Thyroid gland (tissue), 4 donors: Measurements from ENCODE around the gene SPRN. TPM values are rescaled to one million over a fixed set of nuclear protein-coding genes. Genes with fewer than 3 reads are reported as not detected.
"Not testable (repeated sequence)": the region's sequence is repeated elsewhere in the genome, so short reads cannot be mapped to it uniquely, and the experiment has no call there.

Experiments used
- DNase-seq, 2 donors: peaks; one replicate each; pipeline ENCODE4 v3.0.0-alpha.2; 2019
- H3K27ac ChIP-seq, 3 donors: fragments of 200-600 bp; sonication (generic); 1 replicate in 2 of 3; 2 replicates in 1 of 3; pipeline ENCODE4 v1.5.1; 2016 to 2019; ENCODE audit warnings: mild to moderate bottlenecking in 1 of 3, moderate library complexity in 1 of 3
- H3K27me3 ChIP-seq: fragments of 200-600 bp; sonication (generic); one replicate; pipeline ENCODE4 v1.5.1; 2019
- H3K36me3 ChIP-seq, 2 donors: fragments of 200-600 bp; sonication (generic); one replicate each; pipeline ENCODE4 v1.5.1; 2016 to 2019
- H3K4me1 ChIP-seq, 2 donors: fragments of 200-600 bp; sonication (generic); one replicate each; pipeline ENCODE4 v1.5.1; 2017 to 2019
- H3K4me3 ChIP-seq, 3 donors: fragments of 200-600 bp; sonication (generic); replicated peaks in 1 of 3; 1 replicate in 2 of 3; 2 replicates in 1 of 3; pipeline ENCODE4 v1.5.1; 2016; ENCODE audit warnings: mild to moderate bottlenecking in 1 of 3
- H3K9me3 ChIP-seq: fragments of 200-600 bp; sonication (generic); one replicate; pipeline ENCODE4 v1.5.1; 2017
- POLR2A ChIP-seq, 2 donors: fragments of 450-650 bp; IDR thresholded peaks; one replicate each; pipeline ENCODE4 v1.6.1; 2017; ENCODE audit warnings: antibody characterized with exemption in 2 of 2, mild to moderate bottlenecking in 2 of 2, moderate library complexity in 1 of 2
- WGBS, 2 donors: methylation state at CpG; one replicate each; pipeline ENCODE4 v1.1.5; 2017; 5-methylcytosine and 5-hydroxymethylcytosine counted together
- intact Hi-C: fragments of 100-400 bp; cut with DNase I; formaldehyde crosslinking; loops from one replicate; pipeline ENCODE4 v1.15.1; 2023
- total RNA-seq, 4 donors: library from RNA; depleted of rRNA; stranded (reverse); fragments of >200 nt; gene quantifications; one replicate each; pipeline ENCODE4 v1.2.3, GENCODE V29; 2016
- TF ChIP-seq, protein P1 (sequence below), 6 experiments: fragments of 200-600 bp in 3 of 6; fragments of 450-650 bp in 3 of 6; sonication (generic) in 3 of 6; IDR thresholded peaks; one replicate each; pipeline ENCODE4 v1.5.1; 2016 to 2019; ENCODE audit warnings: antibody characterized with exemption in 6 of 6, mild to moderate bottlenecking in 2 of 6, inconsistent platforms in 1 of 6, moderate library complexity in 1 of 6

Gene SPRN
- total RNA-seq, 4 donors from 2014 or later, result 0.15 TPM; not detected in 3

DNA sequence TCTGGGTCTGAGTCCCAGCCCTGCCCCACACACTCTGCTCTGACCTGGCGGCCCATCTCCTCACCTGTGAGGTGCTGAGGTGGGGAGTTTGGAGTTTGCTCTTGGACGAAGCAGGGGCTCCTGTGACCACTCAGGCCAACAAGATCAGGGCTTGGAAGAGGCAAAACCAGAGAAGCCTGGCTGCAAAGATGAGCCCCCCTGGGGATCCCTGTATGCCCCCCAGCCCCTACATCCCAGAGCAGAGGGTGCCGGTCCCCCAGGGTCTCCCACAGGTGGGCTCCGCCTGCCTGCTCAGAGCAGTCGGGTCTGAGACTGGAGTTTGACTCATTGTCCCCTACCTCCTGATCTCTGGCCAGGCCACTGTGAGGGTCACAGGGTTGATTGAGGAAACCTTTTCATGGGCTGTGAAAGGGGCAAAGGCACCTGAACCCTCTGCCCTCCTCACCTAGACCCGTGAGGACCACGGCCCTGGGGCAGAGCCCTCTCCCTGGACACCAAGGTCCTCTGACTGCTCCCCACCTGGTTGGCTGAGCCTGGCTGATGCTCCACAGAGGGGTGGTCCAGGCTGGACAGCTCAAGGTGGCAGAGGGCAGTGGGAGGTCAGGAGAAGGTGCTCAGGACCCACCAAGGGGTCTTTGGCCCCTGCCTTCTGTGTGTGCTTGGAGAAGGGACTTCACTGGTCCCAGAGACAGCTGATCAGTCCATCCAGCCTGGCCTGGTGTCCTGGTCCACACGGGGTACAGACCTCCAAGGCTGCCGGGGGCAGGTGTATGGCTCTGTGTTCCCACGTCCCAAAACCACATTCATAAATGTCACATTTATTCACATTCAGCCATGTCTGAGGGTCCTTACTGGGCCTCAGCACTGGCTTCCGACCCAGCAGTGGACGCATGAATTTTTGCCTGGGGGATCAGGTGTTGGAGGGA lies 20.2 kb upstream of the SPRN start:
- DNase-seq, result no peak
- H3K27ac ChIP-seq, result no peak overlapping the region
- no peaks in the 10 kb centered on the region for H3K27me3 ChIP-seq
- TF ChIP-seq, protein P1, sequence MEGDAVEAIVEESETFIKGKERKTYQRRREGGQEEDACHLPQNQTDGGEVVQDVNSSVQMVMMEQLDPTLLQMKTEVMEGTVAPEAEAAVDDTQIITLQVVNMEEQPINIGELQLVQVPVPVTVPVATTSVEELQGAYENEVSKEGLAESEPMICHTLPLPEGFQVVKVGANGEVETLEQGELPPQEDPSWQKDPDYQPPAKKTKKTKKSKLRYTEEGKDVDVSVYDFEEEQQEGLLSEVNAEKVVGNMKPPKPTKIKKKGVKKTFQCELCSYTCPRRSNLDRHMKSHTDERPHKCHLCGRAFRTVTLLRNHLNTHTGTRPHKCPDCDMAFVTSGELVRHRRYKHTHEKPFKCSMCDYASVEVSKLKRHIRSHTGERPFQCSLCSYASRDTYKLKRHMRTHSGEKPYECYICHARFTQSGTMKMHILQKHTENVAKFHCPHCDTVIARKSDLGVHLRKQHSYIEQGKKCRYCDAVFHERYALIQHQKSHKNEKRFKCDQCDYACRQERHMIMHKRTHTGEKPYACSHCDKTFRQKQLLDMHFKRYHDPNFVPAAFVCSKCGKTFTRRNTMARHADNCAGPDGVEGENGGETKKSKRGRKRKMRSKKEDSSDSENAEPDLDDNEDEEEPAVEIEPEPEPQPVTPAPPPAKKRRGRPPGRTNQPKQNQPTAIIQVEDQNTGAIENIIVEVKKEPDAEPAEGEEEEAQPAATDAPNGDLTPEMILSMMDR (IDR thresholded peaks at IDR 0.05), result no peak
- no peak for TF ChIP-seq POLR2A (IDR thresholded peaks at IDR 0.05)
- H3K9me3 ChIP-seq, result no peaks in the 10 kb centered on the region
- intact Hi-C loops, result no loop called here
- no peaks in the 10 kb centered on the region for H3K4me1 ChIP-seq
- H3K4me3 ChIP-seq, result no peak overlapping the region
- H3K36me3 ChIP-seq, result no peaks in the 10 kb centered on the region
- 82 to 85% methylated on average over 10 to 11 of the region's 12 CpGs for WGBS, 2 donors

DNA sequence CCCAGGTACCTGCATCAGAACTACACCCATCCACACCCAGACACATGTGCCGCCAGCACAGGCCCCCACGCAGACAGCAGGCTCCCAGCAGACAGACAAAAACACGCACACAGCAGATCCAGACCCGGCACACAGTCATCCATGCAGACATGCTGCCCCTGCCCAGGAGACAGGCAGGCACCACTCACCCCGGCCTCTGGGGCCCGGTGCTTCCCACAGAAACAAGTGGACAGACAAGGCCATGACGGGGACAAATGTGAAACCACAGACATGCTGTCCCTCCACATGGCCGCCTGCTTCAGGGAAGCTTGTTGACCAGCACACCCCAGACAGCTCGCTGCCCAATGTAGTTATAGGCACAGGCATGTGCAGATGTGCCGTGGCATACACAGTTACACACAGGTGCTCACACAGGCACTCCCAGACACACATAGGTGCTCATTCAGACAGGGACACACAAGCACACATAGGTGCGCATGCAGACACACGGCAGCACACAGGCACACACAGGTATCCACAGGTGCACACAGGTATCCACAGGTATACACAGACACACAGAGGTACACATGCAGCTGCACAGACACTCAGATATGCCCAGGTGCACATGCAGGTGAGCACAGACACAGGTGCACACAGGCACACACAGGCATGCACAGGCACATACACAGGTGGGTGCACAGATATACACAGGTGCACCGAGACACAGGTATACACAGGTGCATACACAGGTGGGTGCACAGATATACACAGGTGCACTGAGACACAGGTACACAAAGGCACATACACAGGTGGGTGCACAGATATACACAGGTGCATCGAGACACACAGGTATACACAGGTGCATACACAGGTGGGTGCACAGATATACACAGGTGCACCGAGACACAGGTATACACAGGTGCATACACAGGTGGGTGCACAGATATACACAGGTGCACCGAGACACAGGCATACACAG lies 18.8 kb upstream of the SPRN start:
- 83 to 93% methylated on average over 9 of the region's 16 CpGs for WGBS, 2 donors
- no peaks in the 10 kb centered on the region for H3K36me3 ChIP-seq
- TF ChIP-seq, protein P1 (IDR thresholded peaks at IDR 0.05), result no peak
- no peak for TF ChIP-seq POLR2A (IDR thresholded peaks at IDR 0.05)
- intact Hi-C loops, result no loop called here
- H3K4me1 ChIP-seq, result no peaks in the 10 kb centered on the region
- DNase-seq, result no peak
- H3K27me3 ChIP-seq, result no peaks in the 10 kb centered on the region
- no peaks in the 10 kb centered on the region for H3K9me3 ChIP-seq
- H3K27ac ChIP-seq, result no peak overlapping the region
- H3K4me3 ChIP-seq, result no peak overlapping the region

DNA sequence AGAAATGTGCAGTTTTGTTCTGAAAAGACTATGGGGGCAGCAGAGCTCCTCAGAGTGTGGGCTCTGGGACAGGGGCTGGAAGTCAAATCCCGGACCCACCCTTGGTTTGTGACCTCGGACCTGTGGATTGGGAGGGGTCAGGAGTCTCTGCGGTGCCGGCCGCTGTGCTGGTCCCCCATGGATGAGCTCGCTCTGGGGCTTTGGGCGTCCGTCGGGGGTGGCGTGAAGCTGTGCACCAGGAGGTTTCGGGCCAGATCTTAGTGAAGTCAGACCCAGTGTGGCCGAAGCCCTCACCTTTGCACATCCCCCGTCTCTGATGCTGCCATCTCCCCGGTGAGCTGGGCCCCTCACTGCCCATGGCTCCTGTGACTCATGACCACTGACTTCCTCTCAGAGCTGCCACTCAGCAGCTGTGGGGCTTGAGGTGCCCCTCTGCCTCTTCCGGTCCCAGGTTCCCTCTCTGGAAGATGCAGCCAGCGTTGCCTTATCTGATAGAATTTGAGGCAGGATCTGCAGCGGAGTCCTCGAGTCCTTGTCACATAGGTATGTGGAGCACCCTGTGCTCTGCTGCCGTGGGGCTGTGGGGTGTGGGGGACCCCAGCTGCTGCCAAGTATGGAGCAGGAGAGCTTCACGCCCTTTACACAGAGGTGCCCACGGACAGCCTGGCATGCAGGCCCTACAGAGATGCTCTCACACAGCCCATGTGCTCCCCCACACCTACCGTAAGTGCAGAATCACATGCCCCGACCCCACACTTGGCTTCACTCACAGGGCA lies 18.0 kb upstream of the SPRN start:
- Histone ChIP-seq H3K4me1 (no peaks in the 10 kb centered on the region), H3K9me3 (no peaks in the 10 kb centered on the region), H3K36me3 (no peaks in the 10 kb centered on the region), H3K27me3 (no peaks in the 10 kb centered on the region), H3K4me3 (no peak overlapping the region), H3K27ac (no peak overlapping the region)
- no peak for TF ChIP-seq POLR2A (IDR thresholded peaks at IDR 0.05)
- TF ChIP-seq, protein P1 (IDR thresholded peaks at IDR 0.05), result no peak
- intact Hi-C loops, result no loop called here
- no peak for DNase-seq
- WGBS, 2 donors, result 85 to 90% methylated on average over 16 to 23 of the region's 23 CpGs

DNA sequence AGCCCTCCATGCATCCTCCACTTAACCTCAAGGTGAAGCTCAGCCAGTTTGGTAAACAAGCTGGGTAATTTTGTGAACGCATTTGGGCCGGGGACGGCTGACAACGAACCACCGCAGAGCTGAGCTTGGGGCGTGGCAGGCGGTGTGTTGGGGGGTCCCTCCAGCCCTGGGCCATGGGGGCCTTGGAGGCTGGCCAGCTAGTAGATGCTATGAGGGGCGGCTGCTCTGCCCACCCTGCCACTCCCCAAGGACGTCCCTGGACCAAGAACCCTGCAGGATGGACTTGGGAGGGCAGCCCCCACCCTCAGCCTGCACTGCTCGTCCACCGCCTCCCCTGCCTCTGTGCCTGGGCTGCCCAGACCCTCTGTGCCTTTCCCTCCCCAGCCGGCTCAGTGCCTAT lies 17.4 kb upstream of the SPRN start:
- H3K27ac ChIP-seq, result no peak overlapping the region
- intact Hi-C loops, result no loop called here

DNA sequence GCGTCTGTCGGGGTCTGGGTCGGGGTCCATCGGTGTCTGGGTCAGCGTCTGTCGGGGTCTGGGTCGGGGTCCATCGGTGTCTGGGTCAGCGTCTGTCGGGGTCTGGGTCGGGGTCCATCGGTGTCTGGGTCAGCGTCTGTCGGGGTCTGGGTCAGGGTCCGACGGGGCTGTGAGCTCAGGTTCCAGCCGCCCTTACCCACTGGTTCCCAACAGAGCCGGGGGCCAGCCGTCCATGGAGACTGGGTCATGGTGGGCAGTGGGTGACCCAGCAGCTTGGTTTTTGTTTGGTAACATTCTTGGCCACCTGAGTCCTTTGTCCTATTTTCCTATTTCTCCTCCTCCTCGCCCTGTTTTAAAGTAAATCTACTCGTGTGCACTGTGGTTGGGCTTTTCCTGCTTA lies 16.9 kb upstream of the SPRN start:
- H3K4me3 ChIP-seq, H3K4me1 ChIP-seq, DNase-seq, H3K27me3 ChIP-seq, H3K9me3 ChIP-seq, H3K36me3 ChIP-seq, intact Hi-C loops, H3K27ac ChIP-seq: not testable (repeated sequence)
- WGBS, 2 donors, result 91 to 94% methylated on average over 11 of the region's 21 CpGs

More for the DNA sequence above, 17.4 kb upstream of the SPRN start:
- 82 to 89% methylated on average over 7 to 10 of the region's 12 CpGs for WGBS, 2 donors
- no peaks in the 10 kb centered on the region for H3K9me3 ChIP-seq
- no peak overlapping the region for H3K4me3 ChIP-seq
- H3K4me1 ChIP-seq, result no peaks in the 10 kb centered on the region
- no peaks in the 10 kb centered on the region for H3K27me3 ChIP-seq
- no peak for TF ChIP-seq POLR2A (IDR thresholded peaks at IDR 0.05)
- TF ChIP-seq, protein P1 (IDR thresholded peaks at IDR 0.05), result no peak
- H3K36me3 ChIP-seq, result no peaks in the 10 kb centered on the region
- DNase-seq, result no peak
